Hepatocyte (in vitro differentiated cells): ENCODE data around the gene ROR1. TPM values are rescaled to one million over a fixed set of nuclear protein-coding genes. Genes with fewer than 3 reads are reported as not detected.

Experiments
- DNase-seq: peaks from one replicate; pipeline ENCODE4 v3.0.0-alpha.2; 2016; ENCODE audit warnings: low spot score
- H2AFZ ChIP-seq: fragments of 200-600 bp; sonication (generic); 2 replicates; pipeline ENCODE4 v1.6.0; 2016; ENCODE audit warnings: antibody characterized with exemption, mild to moderate bottlenecking
- H3K27ac ChIP-seq: fragments of 200-600 bp; sonication (generic); 2 replicates; pipeline ENCODE4 v1.5.1; 2016; ENCODE audit warnings: mild to moderate bottlenecking
- H3K27me3 ChIP-seq: fragments of 200-600 bp; sonication (generic); 2 replicates; pipeline ENCODE4 v1.6.1; 2016
- H3K36me3 ChIP-seq: fragments of 200-600 bp; sonication (generic); replicated peaks from 2 replicates; pipeline ENCODE4 v1.5.1; 2016; ENCODE audit warnings: low read depth; ENCODE audit not compliant: insufficient read depth
- H3K4me1 ChIP-seq: fragments of 200-600 bp; sonication (generic); 2 replicates; pipeline ENCODE4 v1.5.1; 2016; ENCODE audit warnings: mild to moderate bottlenecking, moderate library complexity; ENCODE audit not compliant: insufficient read depth
- H3K4me2 ChIP-seq: fragments of 200-600 bp; sonication (generic); 2 replicates; pipeline ENCODE4 v1.6.0; 2016
- H3K4me3 ChIP-seq: fragments of 200-600 bp; sonication (generic); 2 replicates; pipeline ENCODE4 v1.5.1; 2016; ENCODE audit warnings: mild to moderate bottlenecking
- H3K79me2 ChIP-seq: fragments of 200-600 bp; sonication (generic); 2 replicates; pipeline ENCODE4 v1.6.0; 2017; ENCODE audit warnings: mild to moderate bottlenecking
- H3K9me2 ChIP-seq: fragments of 200-600 bp; sonication (generic); replicated peaks from 2 replicates; pipeline ENCODE4 v1.6.0; 2017; ENCODE audit warnings: mild to moderate bottlenecking; ENCODE audit not compliant: insufficient read depth
- H3K9me3 ChIP-seq: fragments of 200-600 bp; sonication (generic); 2 replicates; pipeline ENCODE4 v1.5.1; 2016; ENCODE audit warnings: low read depth, mild to moderate bottlenecking
- H4K20me1 ChIP-seq: fragments of 200-600 bp; sonication (generic); 2 replicates; pipeline ENCODE4 v1.6.0; 2016; ENCODE audit warnings: mild to moderate bottlenecking; ENCODE audit not compliant: insufficient read depth, poor library complexity, severe bottlenecking
- CTCF ChIP-seq: fragments of 200-600 bp; sonication (generic); IDR thresholded peaks from 2 replicates; pipeline ENCODE4 v1.5.1; 2016; ENCODE audit warnings: antibody characterized with exemption, mild to moderate bottlenecking; ENCODE audit not compliant: poor library complexity
- EZH2 ChIP-seq: fragments of 200-600 bp; sonication (generic); IDR thresholded peaks from 2 replicates; pipeline ENCODE4 v1.6.1; 2016; ENCODE audit warnings: antibody characterized with exemption, mild to moderate bottlenecking, borderline replicate concordance
- EZH2phosphoT487 ChIP-seq: fragments of 200-600 bp; sonication (generic); IDR thresholded peaks from one replicate; pipeline ENCODE4 v1.6.1; 2018; ENCODE audit warnings: antibody characterized with exemption, mild to moderate bottlenecking, low read depth, moderate library complexity; ENCODE audit not compliant: unreplicated experiment, severe bottlenecking
- WGBS: methylation state at CpG from one replicate; pipeline ENCODE4 v1.1.6; 2016; ENCODE audit warnings: low lambda C conversion rate; ENCODE audit errors: missing lambda C conversion rate; 5-methylcytosine and 5-hydroxymethylcytosine counted together
- polyA plus RNA-seq: library from polyadenylated mRNA; unstranded; fragments of >200 nt; fragmentation: Nextera tagmentation; extraction: Ambion mirVana; gene quantifications from 2 replicates; pipeline ENCODE4 v1.2.1, GENCODE V29; 2016
- total RNA-seq: library from RNA; depleted of rRNA; stranded (reverse); fragments of >200 nt; gene quantifications from 2 replicates; pipeline ENCODE4 v1.2.3, GENCODE V29; 2014

ROR1 gene
- total and polyA plus RNA-seq, 2 experiments from 2014 or later, result 16.4 to 27.7 TPM

GRCh38 chr1:64047549-64047996, 273.8 kb downstream of the ROR1 start:
- DNase-seq, result no peak
- TF ChIP-seq CTCF (no peak), EZH2 (no peak), EZH2phosphoT487 (no peak)

GRCh38 chr1:64049900-64050540, 276.2 kb downstream of the ROR1 start:
- Histone ChIP-seq H3K4me2 (no peak overlapping the region), H3K79me2 (no peaks in the 10 kb centered on the region), H3K27ac (no peak overlapping the region), H3K4me3 (no peak overlapping the region), H3K9me2 (no peaks in the 10 kb centered on the region), H3K4me1 (no peaks in the 10 kb centered on the region), H2AFZ (no peak overlapping the region), H3K27me3 (no peaks in the 10 kb centered on the region), H4K20me1 (no peaks in the 10 kb centered on the region), H3K9me3 (no peaks in the 10 kb centered on the region), H3K36me3 (no peaks in the 10 kb centered on the region)
- TF ChIP-seq EZH2, result no peak
- WGBS, result 91% methylated on average over 9 of the region's 9 CpGs
- no peak for DNase-seq

More at GRCh38 chr1:64047549-64047996, 273.8 kb downstream of the ROR1 start:
- no peak overlapping the region for H3K4me3 ChIP-seq
- H4K20me1 ChIP-seq, result no peaks in the 10 kb centered on the region
- no peak overlapping the region for H3K27ac ChIP-seq
- H3K36me3 ChIP-seq, result no peaks in the 10 kb centered on the region
- H3K79me2 ChIP-seq, result peaks cover 4% of the 10 kb centered on the region
- no peak overlapping the region for H3K4me2 ChIP-seq
- no peaks in the 10 kb centered on the region for H3K27me3 ChIP-seq
- H2AFZ ChIP-seq, result no peak overlapping the region
- WGBS, result 82% methylated on average over 1 of the region's 1 CpG
- no peaks in the 10 kb centered on the region for H3K9me2 ChIP-seq
- H3K4me1 ChIP-seq, result peaks cover 7% of the 10 kb centered on the region
- no peaks in the 10 kb centered on the region for H3K9me3 ChIP-seq

GRCh38 chr1:64050601-64051000, 276.8 kb downstream of the ROR1 start:
- 73% methylated on average over 2 of the region's 2 CpGs for WGBS

GRCh38 chr1:64051796-64052195, 278.0 kb downstream of the ROR1 start:
- Histone ChIP-seq H3K4me2 (no peak overlapping the region), H3K27ac (no peak overlapping the region), H3K9me2 (no peaks in the 10 kb centered on the region), H3K27me3 (no peaks in the 10 kb centered on the region), H3K4me1 (no peaks in the 10 kb centered on the region), H3K36me3 (no peaks in the 10 kb centered on the region), H2AFZ (no peak overlapping the region), H3K79me2 (no peaks in the 10 kb centered on the region), H3K9me3 (no peaks in the 10 kb centered on the region), H4K20me1 (no peaks in the 10 kb centered on the region), H3K4me3 (no peak overlapping the region)
- DNase-seq, result no peak
- no peak for TF ChIP-seq EZH2
- no peak for TF ChIP-seq EZH2phosphoT487
- no peak for TF ChIP-seq CTCF

More at GRCh38 chr1:64050601-64051000, 276.8 kb downstream of the ROR1 start:
- no peak overlapping the region for H2AFZ ChIP-seq
- H3K9me2 ChIP-seq, result no peaks in the 10 kb centered on the region
- no peak overlapping the region for H3K4me3 ChIP-seq
- H3K79me2 ChIP-seq, result no peaks in the 10 kb centered on the region
- no peaks in the 10 kb centered on the region for H3K9me3 ChIP-seq
- TF ChIP-seq CTCF, result no peak
- TF ChIP-seq EZH2, result no peak
- TF ChIP-seq EZH2phosphoT487, result no peak
- no peak for DNase-seq
- H3K4me1 ChIP-seq, result no peaks in the 10 kb centered on the region
- H3K36me3 ChIP-seq, result no peaks in the 10 kb centered on the region
- H3K27ac ChIP-seq, result no peak overlapping the region
- H3K27me3 ChIP-seq, result no peaks in the 10 kb centered on the region
- no peak overlapping the region for H3K4me2 ChIP-seq
- H4K20me1 ChIP-seq, result no peaks in the 10 kb centered on the region
